Measurements from ENCODE around the gene MPPE1.
"Not testable (repeated sequence)": the region's sequence is repeated elsewhere in the genome, so short reads cannot be mapped to it uniquely, and the experiment has no call there.

The MPPE1 gene

DNA sequence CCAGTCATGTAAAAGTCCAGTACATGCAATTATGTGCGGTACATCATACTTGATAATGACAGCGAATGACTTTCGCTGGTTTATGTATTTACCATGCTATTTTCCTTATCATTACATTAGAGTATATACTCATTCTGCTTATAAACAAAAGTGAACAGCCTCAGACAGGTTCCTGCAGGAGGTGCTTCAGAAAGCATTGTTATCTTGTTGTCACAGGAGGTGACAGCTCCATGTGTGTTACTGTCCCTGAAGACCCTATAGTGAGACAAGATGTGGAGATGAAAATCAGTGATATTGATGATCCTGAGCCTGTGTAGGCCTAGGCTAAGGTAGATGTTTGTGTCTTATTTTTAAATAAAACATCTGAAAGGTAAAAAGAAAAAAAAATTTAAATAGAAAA, 15.3 kb upstream of the MPPE1 start:
- no peak for DNase-seq

DNA sequence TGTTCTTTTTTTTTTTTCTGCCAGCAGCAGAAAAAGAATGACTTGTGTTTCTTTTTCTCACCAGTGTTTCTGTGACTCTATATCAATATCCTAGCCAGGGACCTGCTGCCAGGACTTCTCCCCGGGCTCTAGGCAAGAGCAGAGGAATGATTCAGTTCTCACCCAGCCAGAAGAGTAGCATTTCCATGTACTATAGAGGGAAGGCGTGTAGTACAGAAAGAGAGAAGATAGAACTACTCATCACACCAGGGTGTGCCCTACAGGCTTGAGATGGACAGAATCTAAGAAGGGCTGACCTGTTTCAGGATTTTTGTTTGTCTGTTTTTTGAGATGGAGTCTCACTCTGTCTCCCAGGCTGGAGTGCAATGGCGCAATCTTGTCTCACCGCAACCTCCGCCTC, 11.4 kb upstream of the MPPE1 start:
- not testable (repeated sequence) for DNase-seq

DNA sequence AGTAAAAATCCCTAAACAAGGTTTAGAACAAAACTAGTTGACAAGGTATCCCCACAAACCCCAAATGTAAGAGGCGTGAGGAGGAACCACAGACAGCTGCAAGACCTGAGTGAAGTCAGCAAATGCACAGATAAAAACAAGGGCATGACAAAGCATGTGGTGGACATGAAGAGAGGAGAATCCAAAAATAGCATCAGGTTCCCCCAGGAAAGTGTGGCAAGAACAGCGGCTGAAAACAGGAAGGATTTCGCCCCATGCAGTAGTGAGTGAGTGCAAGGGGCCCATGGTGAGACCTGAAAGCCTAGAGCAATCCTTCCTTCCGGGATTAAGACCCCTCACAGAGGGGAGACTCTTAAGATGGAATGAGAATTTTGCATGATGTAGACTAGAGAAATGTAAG, 8.8 kb upstream of the MPPE1 start:
- DNase-seq: not testable (repeated sequence)

DNA sequence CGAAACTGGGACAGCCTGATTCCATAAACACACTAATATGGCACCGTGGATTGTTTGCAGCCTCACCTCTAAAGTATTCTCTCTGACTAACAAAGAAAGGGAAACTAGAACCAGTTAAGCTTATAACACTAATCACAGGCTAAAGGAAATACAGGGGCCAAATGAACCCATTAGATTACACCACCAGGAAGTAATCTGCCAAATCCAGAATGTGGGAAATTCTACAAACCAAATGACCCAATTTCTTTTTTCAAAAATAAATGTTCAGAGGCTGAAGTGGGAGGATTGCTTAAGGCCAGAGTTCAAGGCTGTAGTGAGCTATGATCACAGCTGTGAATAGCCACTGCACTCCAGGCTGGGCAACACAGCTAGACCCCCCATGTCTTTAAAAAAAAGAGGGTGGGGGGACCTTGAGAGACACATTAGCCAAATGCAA, 1.5 kb upstream of the MPPE1 start:
- no peak for DNase-seq

DNA sequence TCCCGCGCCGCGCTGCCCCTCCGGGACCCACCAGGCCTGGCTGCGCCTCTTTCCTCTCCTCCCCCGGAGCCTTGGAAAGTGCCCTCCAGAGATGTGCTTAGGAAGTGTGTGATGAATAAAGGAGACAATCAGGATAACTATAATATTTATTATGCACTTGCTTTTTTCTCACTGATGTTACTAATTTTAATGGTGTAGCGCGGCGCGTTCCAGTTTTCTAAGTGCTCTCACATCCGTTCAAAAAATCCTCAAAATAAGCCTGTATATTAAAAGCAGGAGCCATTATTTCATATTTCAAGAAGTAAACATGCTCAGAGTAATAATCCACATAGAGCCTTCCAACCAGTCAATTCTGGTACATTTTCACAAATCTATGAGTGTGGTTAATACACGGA, 941 bp upstream of the MPPE1 start:
- DNase-seq: no peak

DNA sequence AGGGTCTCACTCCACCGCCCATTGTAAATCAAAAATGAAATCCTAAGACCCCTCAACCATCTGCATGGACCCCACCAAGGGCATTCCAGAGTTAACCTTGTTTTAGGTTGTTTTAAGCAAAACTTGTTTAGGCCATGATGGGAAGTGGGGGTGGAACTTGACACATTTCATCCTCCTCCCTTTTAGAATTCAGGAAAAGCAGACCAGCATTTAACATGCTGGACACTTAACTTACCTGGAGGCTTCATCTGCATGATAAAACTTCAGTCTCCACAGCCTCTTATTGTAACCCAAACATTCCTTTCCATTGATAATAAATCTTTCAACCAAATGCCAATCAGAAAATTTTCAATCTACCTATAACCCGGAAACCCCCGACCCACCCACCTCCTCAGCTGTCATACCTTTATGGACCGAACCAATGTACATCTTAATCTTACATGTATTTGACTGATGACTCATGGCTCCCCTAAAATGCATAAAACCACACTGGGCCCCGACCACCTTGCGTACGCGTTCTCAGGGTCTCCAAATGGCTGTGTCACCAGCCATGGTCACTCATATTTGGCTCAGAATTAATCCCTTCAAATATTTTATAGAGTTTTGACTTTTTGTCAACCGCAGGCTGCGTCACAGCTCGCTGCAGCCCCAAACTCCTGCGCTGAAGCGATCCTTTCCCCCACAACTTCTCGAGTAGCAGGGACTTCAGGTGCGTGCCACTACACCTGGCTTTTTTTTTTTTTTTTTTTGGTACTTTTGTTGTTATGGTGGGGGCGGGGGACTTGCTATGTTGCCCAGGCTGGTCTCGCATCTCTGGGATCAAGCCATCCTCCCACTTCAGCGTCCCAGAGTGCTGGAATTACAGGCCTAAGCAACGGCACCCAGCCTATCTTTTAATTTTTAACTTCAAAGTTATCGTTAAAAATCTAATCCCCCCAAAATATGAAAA, 917 bp downstream of the MPPE1 start:
- no peak for DNase-seq

DNA sequence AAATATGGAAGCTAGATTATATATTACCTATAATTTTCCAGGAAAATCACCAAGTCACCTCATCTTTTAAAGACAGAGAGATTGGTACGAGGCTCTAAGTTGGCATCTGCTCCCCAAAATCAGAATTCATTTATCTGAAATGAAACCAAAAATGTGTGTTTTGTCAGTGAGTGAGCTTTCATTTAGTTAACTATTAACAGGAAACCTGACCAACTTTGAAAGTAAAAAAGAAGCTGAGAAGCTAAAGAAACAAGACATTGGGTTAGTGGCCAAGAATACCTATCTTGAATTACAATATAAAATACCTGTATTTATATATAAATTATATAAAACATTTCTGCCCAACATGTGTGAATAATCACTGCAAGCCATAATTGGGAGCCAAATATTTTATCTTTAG, 1.9 kb downstream of the MPPE1 start:
- DNase-seq: no peak

DNA sequence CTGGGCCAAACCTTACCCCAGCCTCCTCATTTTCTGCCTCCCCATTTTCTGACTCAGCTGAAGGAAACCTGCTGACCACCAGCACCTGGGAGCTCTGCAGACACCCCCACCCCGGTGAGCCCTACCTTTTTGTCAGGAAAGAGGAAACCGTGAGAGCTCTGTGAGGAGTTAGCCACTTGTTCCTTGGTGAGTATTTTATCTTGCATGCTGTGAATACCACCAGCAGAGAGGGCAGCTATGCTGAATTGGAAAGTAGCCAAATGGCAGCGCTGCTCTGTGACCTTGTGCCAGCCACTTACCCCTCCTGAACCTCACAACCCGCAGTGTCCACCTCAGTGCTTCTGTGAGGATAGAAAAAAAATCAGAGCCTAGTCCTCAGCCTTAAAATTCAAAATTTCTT, 2.5 kb downstream of the MPPE1 start:
- no peak for DNase-seq

DNA sequence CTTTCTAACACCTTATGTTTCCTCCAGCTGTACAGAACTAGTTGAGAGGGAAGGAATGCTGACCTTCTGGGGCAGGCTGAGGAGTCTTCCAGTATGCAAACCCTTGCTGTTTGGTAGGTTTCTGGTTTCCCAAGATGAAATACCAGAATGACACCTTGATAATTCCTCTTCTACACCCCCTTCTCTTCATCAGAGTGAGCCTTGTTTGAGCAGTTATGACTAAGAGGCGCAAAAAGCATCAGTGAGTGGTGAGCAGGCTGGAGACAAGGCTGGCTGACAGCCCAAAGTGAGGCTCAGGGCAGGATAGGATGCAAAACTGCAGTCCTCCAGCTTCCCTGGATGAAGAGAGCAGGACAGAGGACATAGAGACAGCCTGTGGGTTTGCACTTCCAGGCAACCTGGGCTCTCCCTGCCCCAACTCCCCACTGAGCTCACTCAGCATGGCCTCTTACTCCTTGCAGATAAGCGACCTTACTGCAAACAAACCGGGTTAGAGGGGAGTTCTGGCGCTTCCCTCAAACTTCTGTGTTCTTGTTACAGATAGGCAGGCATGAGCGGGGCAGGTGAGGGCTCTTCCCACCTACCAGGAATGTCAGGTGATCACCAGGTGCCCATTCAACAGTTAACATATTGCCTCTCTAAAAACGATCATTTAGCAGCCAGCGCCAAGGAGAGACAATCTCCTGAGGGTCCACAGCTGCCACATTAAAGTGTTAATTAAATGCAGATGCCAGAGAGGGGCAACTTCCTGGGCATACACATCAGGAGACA, 5.4 kb downstream of the MPPE1 start:
- no peak for DNase-seq

DNA sequence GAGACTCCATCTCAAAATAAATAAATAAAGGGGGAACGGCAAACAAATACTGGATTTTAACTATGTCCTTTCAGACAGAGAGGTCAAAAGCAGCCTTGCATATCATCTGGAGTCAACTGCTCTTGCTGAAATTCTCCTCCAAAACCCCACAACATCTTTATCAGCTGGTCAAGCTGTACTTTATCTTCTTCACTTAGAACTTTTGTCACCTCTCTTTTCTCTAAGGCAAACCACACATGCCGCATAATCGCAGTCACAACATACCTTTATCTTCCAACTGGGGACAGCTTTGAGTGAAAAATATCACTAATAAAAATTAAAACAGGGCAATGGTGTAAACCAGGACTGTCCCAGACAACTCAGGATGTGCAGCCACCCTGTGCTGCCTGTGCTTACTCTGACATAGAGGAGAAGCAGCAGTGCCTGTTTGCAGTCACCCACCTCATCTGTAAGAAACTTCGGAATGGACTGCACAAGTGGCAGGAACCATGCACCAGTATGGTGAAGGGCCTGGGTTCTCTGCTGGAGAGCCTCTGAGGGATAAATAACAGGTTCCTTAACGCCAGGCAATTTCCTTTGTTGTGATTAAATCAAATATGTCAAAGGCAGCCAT, 6.2 kb downstream of the MPPE1 start:
- no peak for DNase-seq

DNA sequence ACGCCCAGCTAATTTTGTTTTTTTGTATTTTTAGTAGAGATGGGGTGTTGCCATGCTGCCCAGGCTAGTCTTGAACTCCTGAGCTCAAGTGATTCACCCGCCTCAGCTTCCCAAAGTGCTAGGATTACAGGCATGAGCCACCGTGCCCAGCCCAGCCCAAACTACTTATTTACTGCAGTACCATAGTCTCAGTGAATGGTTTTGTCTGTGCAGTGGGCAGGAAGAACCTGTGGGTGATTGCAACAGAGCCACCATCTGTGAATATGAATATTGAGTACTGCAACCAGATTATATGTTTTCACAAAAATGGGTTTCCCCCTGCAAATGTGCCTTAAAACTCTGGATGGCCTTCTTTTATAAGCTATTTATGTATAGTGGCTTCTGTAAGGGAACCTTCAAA, 9.1 kb downstream of the MPPE1 start:
- no peak for DNase-seq

DNA sequence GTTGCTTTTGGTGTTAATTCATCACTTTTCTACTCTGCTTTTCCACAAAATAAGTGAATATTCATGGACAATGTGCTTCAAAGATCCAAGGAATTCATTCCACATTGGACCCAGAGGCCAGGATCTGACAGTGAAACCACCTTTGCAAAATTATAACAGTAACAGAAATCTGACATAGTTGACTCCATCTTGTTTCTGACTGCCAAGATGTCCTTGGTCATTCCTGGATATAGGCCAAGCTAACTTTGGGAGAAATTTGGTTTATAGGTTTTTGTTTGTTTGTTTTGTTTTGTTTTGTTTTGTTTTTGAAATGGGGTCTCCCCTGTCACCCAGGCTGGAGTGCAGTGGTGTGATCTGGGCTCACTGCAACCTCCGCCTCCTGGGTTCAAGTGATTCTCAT, 10.3 kb downstream of the MPPE1 start:
- DNase-seq: no peak

DNA sequence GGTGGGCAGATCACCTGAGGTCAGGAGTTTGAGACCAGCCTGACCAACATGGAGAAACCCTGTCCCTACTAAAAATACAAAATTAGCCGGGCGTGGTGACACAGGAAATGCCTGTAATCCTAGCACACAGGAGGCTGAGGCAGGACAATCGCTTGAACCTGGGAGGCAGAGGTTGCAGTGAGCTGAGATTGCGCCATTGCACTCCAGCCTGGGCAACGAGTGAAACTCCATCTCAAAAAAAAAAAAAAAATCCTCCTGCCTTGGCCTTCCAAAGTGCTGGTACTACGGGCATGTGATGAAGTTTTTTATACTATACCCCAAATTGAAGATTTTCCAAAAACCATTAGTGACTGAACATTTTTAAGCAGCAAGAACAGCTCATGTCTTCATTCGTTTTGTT, 15.7 kb downstream of the MPPE1 start:
- not testable (repeated sequence) for DNase-seq

DNA sequence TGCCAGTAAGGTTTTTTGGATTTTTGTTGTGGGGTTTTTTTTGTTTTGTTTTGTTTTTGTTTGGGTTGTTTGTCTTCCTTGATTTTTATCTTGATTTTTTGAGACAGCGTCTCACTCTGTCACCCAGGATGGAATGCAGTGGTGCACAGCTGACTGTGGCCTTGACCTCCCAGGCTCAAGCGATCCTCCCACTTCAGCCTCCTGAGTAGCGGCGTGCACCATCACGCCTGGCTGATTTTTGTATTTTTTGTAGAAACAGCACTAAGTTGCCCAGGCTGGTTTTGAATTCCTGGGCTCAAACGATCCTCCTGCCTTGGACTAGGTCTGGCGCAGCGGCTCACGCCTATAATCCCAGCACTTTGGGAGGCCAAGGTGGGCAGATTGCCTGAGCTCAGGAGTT, 16.4 kb downstream of the MPPE1 start:
- DNase-seq: no peak

DNA sequence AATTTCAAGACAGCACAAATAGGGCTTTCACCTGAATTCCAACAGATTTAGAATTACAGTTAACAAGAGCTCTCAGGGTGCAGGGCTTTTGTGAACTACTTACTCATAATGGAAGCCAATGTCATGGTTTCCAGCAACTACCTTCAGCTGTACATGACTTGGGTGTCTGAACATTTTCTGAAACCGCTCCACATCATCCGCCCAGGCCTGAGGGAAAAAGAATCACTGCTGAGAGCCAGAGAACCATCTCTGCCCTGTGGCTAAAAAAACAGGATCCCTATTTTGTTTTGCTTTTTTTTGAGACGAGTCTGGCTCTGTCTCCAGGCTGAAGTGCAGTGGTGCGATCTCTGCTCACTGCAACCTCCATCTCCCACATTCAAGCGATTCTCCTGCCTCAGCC, 18.8 kb downstream of the MPPE1 start:
- no peak for DNase-seq

DNA sequence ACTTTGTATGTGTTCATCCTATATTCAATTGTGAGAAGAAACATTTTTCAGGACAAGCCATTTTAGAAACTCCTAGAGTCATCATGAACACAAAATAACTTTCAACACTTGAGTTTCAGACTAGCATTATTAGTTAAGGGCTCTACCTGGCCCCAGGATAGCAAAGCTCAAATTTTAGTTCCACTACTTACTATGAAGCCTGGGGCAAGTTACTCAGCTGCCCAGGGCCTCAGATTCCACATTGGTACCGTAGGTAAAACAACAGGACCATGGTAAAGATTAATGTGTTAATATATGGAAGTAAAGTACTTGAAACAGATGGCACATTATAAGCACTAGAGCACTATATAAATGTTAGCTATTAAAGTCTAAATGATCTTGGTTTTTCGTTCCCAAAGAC, 19.4 kb downstream of the MPPE1 start:
- no peak for DNase-seq

DNA sequence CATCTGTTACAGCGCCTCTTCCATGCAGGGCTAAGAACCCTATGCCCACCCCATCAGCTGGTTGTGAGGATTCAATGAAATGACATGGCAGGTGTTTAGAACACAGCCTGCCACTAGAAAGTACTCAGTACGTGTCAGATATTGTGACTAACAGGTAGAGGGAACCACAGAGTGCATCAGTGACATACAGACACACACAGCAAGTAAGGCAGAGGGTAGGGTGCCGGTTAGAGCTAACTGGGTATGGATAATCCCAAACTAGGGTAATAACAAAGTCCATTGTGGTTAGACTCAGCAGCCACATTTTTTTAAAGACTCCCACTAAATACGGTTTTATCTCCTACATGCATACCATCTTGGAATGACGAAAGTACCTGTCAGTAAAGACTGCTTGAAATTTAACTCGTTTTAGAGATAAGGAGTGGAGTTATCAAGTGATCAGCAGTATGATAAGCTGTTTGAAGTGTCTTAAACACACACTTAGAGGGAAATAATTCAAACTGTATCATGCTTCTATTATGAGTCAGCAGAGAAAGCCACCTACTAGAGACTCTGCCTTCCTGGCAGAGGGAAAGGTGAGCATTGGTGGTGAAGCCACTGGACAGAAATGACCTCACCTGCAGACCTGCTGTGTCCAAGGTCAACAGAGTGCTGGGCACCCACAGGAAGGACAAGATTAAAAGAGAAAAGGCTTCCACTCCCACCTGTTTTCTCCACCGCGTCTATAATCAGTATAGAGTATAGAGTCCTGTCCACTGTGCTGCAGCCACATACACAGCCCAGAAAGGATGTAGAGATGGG, 20.6 kb downstream of the MPPE1 start:
- DNase-seq: no peak

DNA sequence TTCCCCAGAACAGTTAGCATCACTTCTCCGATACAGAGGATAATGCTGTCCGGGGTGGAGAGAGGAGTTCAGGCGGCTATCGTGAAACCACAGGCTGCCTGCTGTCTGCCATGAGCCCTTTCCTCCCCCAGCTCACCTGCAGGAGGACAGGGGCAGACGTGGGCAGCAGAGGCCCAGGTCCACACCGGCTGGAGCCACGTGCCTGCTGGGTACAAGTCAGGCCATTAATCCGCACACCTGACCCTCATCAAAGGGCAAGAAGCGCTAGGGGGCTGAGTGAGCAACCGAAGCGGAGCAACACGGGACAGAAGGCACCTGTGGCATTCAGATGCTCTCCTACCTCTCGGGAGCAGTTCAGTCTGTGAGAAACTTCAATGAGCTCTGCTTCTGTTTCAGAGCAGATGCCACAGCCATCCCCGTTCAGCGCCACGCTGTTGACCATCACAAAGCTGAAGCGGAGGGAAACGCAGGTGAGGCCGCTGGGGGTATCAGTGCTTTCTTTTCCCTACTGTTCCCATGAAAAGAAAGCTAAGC, 21.5 kb downstream of the MPPE1 start:
- no peak for DNase-seq

DNA sequence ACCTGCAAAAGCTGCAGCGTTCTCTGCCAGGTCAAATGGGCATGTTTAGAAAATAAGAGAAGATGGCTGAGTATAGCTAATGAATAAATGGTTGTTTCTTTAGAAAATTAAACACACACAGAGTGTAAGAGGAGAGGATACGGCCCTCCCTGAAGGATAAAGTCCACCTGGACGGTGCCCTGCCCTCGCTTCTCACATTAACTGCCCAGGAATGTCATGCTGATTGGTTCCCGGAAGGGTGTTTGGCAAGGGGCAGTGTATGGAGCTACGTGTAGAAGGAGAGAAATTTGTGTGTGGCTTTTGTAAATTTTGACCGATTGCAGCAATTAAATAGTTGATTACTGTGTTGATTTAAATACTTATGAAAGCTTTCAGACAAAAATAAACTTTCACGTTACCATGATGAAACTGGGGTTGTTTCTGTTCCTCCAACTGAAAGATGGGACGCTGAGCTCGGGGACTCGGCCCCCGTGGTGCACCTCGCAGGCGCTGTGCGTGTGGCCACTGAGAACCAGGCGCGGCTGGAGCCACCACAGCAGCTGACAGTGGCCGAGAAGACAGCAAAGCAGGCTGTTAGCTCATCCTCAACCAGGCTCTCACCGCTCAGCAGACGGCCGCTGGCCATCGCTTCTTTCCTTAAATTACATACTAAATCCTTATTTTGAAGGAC, 22.7 kb downstream of the MPPE1 start:
- no peak for DNase-seq

DNA sequence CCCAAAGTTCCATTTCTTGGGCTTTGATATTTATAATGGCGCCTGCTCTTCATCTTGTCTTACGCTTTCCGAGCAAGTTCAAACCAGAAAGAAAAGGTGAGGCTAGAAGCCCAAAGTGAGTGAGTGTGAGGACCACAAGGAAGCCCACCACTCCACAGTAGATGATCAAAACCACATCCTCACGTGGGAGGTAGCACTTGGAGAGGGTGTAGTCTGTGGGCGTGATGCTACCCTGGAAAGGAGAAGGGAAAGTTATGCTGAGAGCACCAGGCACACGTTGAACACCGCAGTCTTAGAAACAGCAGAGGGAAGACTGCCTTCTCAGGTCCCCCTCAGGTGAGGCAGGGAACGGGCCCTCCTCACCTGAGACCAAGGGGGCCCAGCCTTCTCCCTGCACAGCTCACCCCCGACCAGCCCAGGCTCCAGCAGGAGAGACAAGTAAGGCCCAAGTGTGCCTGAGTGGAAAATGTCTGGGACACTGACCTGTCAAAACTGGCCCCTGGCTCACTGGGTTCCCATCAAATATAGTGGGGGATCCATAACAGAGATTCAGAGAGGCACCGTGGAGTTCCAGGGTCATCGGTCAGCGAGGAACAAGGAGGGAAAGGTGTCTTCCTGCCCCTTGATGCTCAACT, 23.6 kb downstream of the MPPE1 start:
- no peak for DNase-seq

DNA sequence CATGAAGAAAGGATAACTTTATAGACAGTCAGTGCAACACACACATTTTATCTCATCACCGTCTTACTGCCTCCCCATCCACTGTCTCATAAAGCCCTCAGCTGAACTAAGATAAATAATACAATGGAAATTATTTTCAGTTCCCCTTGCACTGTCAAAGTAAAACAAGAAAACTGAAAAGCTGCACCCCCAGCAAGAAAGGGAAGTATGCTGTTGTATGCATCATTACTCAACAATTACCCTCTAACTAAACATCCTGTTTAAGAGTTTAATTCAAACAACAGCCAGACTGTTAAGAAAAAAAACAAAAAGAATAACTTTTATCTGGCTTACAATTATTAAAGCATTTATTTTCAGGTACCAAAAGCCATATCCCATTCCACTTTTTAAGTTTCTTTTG, 25.0 kb downstream of the MPPE1 start:
- no peak for DNase-seq

DNA sequence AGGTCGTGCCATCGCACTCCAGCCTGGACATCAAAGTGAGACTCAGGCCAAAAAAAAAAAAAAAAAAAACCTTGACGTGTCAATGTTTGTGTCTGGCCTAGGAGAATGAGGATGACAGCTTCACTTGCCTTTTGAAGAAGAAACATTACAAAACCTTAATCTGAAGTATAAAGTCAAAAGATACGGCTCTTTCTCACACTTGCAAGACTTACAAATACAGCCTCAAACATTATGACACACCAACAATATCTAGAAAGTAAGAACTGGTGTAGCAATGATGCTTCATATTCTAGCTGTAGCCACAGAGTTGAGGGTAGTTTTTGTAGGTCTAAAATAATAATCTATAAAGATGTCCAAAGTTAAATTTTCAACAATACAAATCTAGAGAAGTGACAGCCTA, 25.5 kb downstream of the MPPE1 start:
- no peak for DNase-seq
